ENCODE measurements around the gene FAIM. TPM values are rescaled to one million over a fixed set of nuclear protein-coding genes. Genes with fewer than 3 reads are reported as not detected.

Gene FAIM
- polyA plus RNA-seq, 2 of the 4 experiments (the other 2 are of a cell fraction) = 13.7 to 20.8 TPM

- no peak overlapping the region for H3K27ac ChIP-seq
- POLR2A ChIA-PET = no interaction called here
- CTCF ChIA-PET = interaction anchor here (1.0 to 1.3 kb wide), 2 partner anchors 12 to 161 kb away, joined by 3 to 4 read pairs; no protein-coding TSS in a partner anchor
- H3K4me1 ChIP-seq = no peaks in the 10 kb centered on the region
- no peak overlapping the region for H3K4me3 ChIP-seq
- WGBS (ENCODE audit: missing lambda C conversion rate) = 89% methylated on average over 4 of the region's 4 CpGs
- DNase-seq (ENCODE audit: low read depth in 1 of 2, low spot score in 1 of 2) (no peak), ATAC-seq (no peak), FAIRE-seq (no peak)
- H3K9me3 ChIP-seq = no peaks in the 10 kb centered on the region
- H3K4me2 ChIP-seq = no peak overlapping the region
- no peak for TF ChIP-seq KDM1A (IDR thresholded peaks at IDR 0.05; ENCODE audit: low read depth)
- TF ChIP-seq ZC3H11A (IDR thresholded peaks at IDR 0.05) = no peak
- no peak for TF ChIP-seq CBX2 (IDR thresholded peaks at IDR 0.05; ENCODE audit: borderline replicate concordance, low read depth)
- TF ChIP-seq FOSB (CRISPR knock-in tag; IDR thresholded peaks at IDR 0.05) = no peak
- no peak for TF ChIP-seq HDAC2 (IDR thresholded peaks at IDR 0.05)
- TF ChIP-seq BHLHE40 (IDR thresholded peaks at IDR 0.05; ENCODE audit: low read depth, low read length) = no peak
- no peak for TF ChIP-seq ZFP36 (IDR thresholded peaks at IDR 0.05; ENCODE audit: borderline replicate concordance, partially characterized antibody)
- TF ChIP-seq POLR2AphosphoS2 (conservative IDR thresholded peaks at IDR 0.05; ENCODE audit: low read length) = no peak
- TF ChIP-seq TFCP2L1 (CRISPR knock-in tag; IDR thresholded peaks at IDR 0.05) = no peak
- TF ChIP-seq NPAS2 (CRISPR knock-in tag; IDR thresholded peaks at IDR 0.05; ENCODE audit: borderline replicate concordance) = no peak
- TF ChIP-seq, protein P1, sequence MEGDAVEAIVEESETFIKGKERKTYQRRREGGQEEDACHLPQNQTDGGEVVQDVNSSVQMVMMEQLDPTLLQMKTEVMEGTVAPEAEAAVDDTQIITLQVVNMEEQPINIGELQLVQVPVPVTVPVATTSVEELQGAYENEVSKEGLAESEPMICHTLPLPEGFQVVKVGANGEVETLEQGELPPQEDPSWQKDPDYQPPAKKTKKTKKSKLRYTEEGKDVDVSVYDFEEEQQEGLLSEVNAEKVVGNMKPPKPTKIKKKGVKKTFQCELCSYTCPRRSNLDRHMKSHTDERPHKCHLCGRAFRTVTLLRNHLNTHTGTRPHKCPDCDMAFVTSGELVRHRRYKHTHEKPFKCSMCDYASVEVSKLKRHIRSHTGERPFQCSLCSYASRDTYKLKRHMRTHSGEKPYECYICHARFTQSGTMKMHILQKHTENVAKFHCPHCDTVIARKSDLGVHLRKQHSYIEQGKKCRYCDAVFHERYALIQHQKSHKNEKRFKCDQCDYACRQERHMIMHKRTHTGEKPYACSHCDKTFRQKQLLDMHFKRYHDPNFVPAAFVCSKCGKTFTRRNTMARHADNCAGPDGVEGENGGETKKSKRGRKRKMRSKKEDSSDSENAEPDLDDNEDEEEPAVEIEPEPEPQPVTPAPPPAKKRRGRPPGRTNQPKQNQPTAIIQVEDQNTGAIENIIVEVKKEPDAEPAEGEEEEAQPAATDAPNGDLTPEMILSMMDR (IDR thresholded peaks at IDR 0.05) = no peak
- no peak for TF ChIP-seq HES2 (IDR thresholded peaks at IDR 0.05)
- no peak for TF ChIP-seq RNF2 (IDR thresholded peaks at IDR 0.05; ENCODE audit: borderline replicate concordance, low read depth)
- no peak for TF ChIP-seq KDM5A (IDR thresholded peaks at IDR 0.05)
- TF ChIP-seq HOXB13 (CRISPR knock-in tag; IDR thresholded peaks at IDR 0.05; ENCODE audit: low read depth) = no peak
- no peak for TF ChIP-seq NFE2L2 (conservative IDR thresholded peaks at IDR 0.05; ENCODE audit: low read length)
- TF ChIP-seq, protein P2, sequence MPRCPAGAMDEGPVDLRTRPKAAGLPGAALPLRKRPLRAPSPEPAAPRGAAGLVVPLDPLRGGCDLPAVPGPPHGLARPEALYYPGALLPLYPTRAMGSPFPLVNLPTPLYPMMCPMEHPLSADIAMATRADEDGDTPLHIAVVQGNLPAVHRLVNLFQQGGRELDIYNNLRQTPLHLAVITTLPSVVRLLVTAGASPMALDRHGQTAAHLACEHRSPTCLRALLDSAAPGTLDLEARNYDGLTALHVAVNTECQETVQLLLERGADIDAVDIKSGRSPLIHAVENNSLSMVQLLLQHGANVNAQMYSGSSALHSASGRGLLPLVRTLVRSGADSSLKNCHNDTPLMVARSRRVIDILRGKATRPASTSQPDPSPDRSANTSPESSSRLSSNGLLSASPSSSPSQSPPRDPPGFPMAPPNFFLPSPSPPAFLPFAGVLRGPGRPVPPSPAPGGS (IDR thresholded peaks at IDR 0.05) = no peak
- no peak for TF ChIP-seq JUNB (IDR thresholded peaks at IDR 0.05)
- TF ChIP-seq MAZ (IDR thresholded peaks at IDR 0.05; ENCODE audit: borderline replicate concordance, low read depth, low read length) = no peak
Observed at GRCh38 chr3:138578141-138578540, 30.4 kb upstream of the FAIM start.

DNA sequence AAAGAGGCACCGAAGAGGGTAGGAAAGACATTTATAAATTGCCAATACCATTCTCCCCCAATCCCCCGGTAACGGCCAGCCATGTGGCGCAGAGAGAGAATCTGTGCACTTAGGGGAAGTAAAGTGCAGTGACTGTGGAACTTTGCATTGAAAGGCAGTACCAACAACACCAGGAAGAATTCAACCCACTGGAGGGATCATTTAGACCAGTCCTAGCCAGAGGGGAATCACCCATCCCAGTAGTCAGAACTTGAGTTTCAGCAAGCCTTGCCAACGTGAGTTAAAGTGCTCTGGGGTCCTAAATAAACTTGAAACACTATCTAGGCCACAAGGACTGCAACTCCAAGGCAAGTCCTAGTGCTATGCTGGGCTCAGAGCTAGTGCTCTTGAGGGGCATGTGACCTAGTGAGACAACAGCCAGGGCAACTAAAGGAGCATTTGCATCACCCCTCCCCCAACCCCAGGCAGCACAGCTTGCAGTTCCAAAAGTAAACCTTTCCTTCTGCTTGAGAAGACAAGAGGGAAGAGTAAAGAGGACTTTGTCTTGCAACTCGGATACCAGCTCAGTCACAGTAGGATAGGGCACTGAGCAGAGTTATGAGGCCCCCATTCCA lies 29.5 kb upstream of the FAIM start:
- 84% methylated on average over 6 of the region's 6 CpGs for WGBS (ENCODE audit: missing lambda C conversion rate)
- POLR2A ChIA-PET = no interaction called here
- TF ChIP-seq CHD2 (IDR thresholded peaks at IDR 0.05; ENCODE audit: low read length, partially characterized antibody) (no peak), SMC3 (IDR thresholded peaks at IDR 0.05) (no peak), MYC (IDR thresholded peaks at IDR 0.05; ENCODE audit: borderline replicate concordance, low read length) (no peak)
- Histone ChIP-seq H3K4me3 (no peak overlapping the region), H3K4me1 (no peaks in the 10 kb centered on the region), H3K4me2 (no peak overlapping the region), H3K27ac (no peak overlapping the region), H3K9me3 (no peaks in the 10 kb centered on the region)
- ATAC-seq (no peak), DNase-seq (ENCODE audit: low read depth in 1 of 2, low spot score in 1 of 2) (no peak), FAIRE-seq (no peak)
- CTCF ChIA-PET = interaction anchor here (0.8 kb wide), 2 partner anchors 15 to 16 kb away, joined by 3 read pairs; partner anchors contain the start of gene CEP70

DNA sequence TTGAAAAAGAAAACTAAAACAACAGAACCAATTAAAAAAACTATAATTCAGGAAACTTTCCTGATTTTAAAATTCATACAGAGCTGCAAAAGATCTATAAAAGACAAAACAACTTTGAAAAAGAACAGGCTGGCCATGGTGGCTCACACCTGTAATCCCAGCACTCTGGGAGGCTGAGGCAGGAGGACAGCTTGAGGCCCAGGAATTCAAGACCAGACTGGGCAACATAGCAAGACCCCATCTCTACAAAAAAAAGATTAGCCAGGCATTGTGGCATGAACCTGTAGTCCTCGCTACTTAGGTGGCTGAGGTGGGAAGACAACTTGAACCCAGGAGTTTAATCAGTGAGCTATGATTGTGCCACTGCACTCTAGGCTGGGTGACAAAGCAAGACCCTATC lies 21.2 kb upstream of the FAIM start:
- no peaks in the 10 kb centered on the region for H3K4me1 ChIP-seq
- H3K9me3 ChIP-seq = no peaks in the 10 kb centered on the region
- 93% methylated on average over 1 of the region's 1 CpG for WGBS (ENCODE audit: missing lambda C conversion rate)
- no peak overlapping the region for H3K4me3 ChIP-seq
- H3K4me2 ChIP-seq = no peak overlapping the region
- ATAC-seq (no peak), DNase-seq (ENCODE audit: low read depth in 1 of 2, low spot score in 1 of 2) (no peak), FAIRE-seq (no peak)
- POLR2A ChIA-PET = no interaction called here
- CTCF ChIA-PET = interaction anchor here (14.6 kb wide), 1 partner anchor 331 kb away, joined by 224 read pairs; no protein-coding TSS in a partner anchor
- no peak overlapping the region for H3K27ac ChIP-seq
- TF ChIP-seq HMGXB4 (CRISPR knock-in tag; IDR thresholded peaks at IDR 0.05; ENCODE audit: borderline replicate concordance) = no peak
- TF ChIP-seq ZC3H11A (IDR thresholded peaks at IDR 0.05) = no peak
- TF ChIP-seq CHD4 (IDR thresholded peaks at IDR 0.05; ENCODE audit: borderline replicate concordance) = no peak
- no peak for TF ChIP-seq RNF2 (IDR thresholded peaks at IDR 0.05; ENCODE audit: borderline replicate concordance, low read depth)
- no peak for TF ChIP-seq JUNB (IDR thresholded peaks at IDR 0.05)
- no peak for TF ChIP-seq ELK1 (IDR thresholded peaks at IDR 0.05; ENCODE audit: low read depth, low read length)
